HK-2 (cell line): ENCODE data around the gene SLC9A8.

Source experiments
- DNase-seq: peaks from one replicate; pipeline ENCODE4 v3.0.0-alpha.2; 2018; ENCODE audit not compliant: unreplicated experiment

SLC9A8 gene

GRCh38 chr20:49813305-49813974, 812 bp downstream of the SLC9A8 start:
- no peak for DNase-seq

GRCh38 chr20:49814057-49814694, 1.5 kb downstream of the SLC9A8 start:
- no peak for DNase-seq

- no peak for DNase-seq
Observed at GRCh38 chr20:49818816-49819215, 6.2 kb downstream of the SLC9A8 start.

GRCh38 chr20:49819702-49820101, 7.1 kb downstream of the SLC9A8 start:
- DNase-seq: no peak

- no peak for DNase-seq
Observed at GRCh38 chr20:49821381-49821780, 8.8 kb downstream of the SLC9A8 start.

- no peak for DNase-seq
Observed at GRCh38 chr20:49821870-49822331, 9.3 kb downstream of the SLC9A8 start.

GRCh38 chr20:49823152-49823847, 10.7 kb downstream of the SLC9A8 start:
- no peak for DNase-seq

- no peak for DNase-seq
Observed at GRCh38 chr20:49824206-49824605, 11.6 kb downstream of the SLC9A8 start.

- DNase-seq: no peak
Observed at GRCh38 chr20:49825521-49826033, 12.9 kb downstream of the SLC9A8 start.

- no peak for DNase-seq
Observed at GRCh38 chr20:49831022-49831769, 18.6 kb downstream of the SLC9A8 start.

GRCh38 chr20:49831770-49832631, 19.4 kb downstream of the SLC9A8 start:
- DNase-seq: no peak

- no peak for DNase-seq
Observed at GRCh38 chr20:49832632-49833327, 20.2 kb downstream of the SLC9A8 start.

GRCh38 chr20:49833483-49833882, 20.9 kb downstream of the SLC9A8 start:
- DNase-seq: no peak

- DNase-seq: no peak
Observed at GRCh38 chr20:49835031-49835430, 22.4 kb downstream of the SLC9A8 start.

GRCh38 chr20:49838546-49838945, 25.9 kb downstream of the SLC9A8 start:
- no peak for DNase-seq

- DNase-seq: no peak
Observed at GRCh38 chr20:49843139-49843538, 30.5 kb downstream of the SLC9A8 start.

GRCh38 chr20:49843770-49844380, 31.2 kb downstream of the SLC9A8 start:
- no peak for DNase-seq

- DNase-seq: no peak
Observed at GRCh38 chr20:49845060-49845459, 32.4 kb downstream of the SLC9A8 start.

- peak; percentile 32 for DNase-seq
Observed at GRCh38 chr20:49846206-49846807, 33.7 kb downstream of the SLC9A8 start.
